ENCODE data around the gene SORT1. TPM values are rescaled to one million over a fixed set of nuclear protein-coding genes. Genes with fewer than 3 reads are reported as not detected.
A peak's percentile ranks its signal among the peaks of the same experiment; 100 is the strongest.

Gene SORT1
- total and polyA plus RNA-seq, 2 of the 13 experiments (the other 11 are each of a cell fraction or from before 2014, with no cell fraction given): 32.4 to 93.0 TPM

DNA sequence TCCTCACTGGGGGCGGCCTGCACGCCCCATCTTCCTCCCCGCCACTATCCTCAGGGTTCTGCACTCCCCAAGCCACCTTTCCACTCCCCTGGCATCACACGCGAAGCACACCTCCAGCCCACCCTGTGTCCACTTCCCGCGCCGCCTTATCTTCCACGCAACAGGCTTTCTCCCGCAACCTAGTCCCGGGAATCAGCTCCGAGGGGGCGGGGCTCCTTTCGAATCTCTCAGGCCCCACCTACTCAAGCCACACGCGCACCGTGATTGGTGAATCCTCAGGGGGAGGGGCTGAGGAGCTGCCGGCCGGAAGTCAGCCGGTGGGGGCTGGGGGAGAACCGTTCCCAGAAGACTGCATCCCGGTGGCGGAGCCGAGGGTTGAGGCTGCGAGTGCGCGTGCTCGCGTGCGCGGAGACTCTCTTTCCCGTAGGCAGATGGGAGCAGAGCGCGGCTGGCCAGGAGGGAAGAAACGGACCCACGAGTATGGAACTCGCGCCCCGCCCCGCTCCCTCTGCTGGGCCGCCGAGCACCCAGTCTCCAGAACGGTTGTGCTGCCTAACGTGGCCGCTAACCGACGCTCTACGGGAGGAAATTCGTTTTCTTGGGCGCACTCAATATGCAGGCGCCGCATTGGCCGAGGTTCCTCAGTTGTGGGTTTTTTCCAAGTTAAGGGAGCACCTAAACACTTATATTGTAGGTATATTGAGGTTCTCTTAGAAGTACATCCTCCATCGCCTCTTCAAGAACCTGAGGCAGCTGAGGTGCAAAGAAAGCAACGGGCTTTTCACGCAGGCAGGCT lies 114.6 kb downstream of the SORT1 start, which contains the start of gene PSRC1 (continued):
- TF ChIP-seq ATM (IDR thresholded peaks at IDR 0.05; ENCODE audit: borderline replicate concordance) (no peak), SP5 (CRISPR knock-in tag; IDR thresholded peaks at IDR 0.05; ENCODE audit: borderline replicate concordance, low read depth) (0 out of 2 replicates have a peak, but pooled peaks have one; percentile 41), ZFP37 (CRISPR knock-in tag; IDR thresholded peaks at IDR 0.05; ENCODE audit: borderline replicate concordance) (no peak; the same call in 1 of the 2 replicates), HNRNPLL (IDR thresholded peaks at IDR 0.05; ENCODE audit: low read depth, low read length, poor library complexity, severe bottlenecking) (peak; percentile 82), SAFB2 (CRISPR knock-in tag; IDR thresholded peaks at IDR 0.05; ENCODE audit: borderline replicate concordance, low read depth) (peak; percentile 66; the same call in 1 of the 2 replicates), JUND (CRISPR knock-in tag; IDR thresholded peaks at IDR 0.05) (no peak), ZNF143 (CRISPR knock-in tag; IDR thresholded peaks at IDR 0.05) (peak; percentile 66), TCF7 (IDR thresholded peaks at IDR 0.05; ENCODE audit: low read depth) (no peak), ZNF468 (CRISPR knock-in tag; IDR thresholded peaks at IDR 0.05) (no peak), KAT7 (CRISPR knock-in tag; IDR thresholded peaks at IDR 0.05; ENCODE audit: borderline replicate concordance) (peak; percentile 90; the same call in 1 of the 2 replicates), NCOA1 (CRISPR knock-in tag; IDR thresholded peaks at IDR 0.05) (no peak), KLF12 (CRISPR knock-in tag; IDR thresholded peaks at IDR 0.05; ENCODE audit: borderline replicate concordance) (peak; percentile 65; the same call in 1 of the 2 replicates), BORCS8-MEF2B (CRISPR knock-in tag; IDR thresholded peaks at IDR 0.05) (peak; percentile 93), IKZF4 (CRISPR knock-in tag; IDR thresholded peaks at IDR 0.05; ENCODE audit: borderline replicate concordance, low read depth, not compliant biosample characterization) (no peak), ZNF329 (CRISPR knock-in tag; IDR thresholded peaks at IDR 0.05; ENCODE audit: low read depth) (0 out of 2 replicates have a peak, but pooled peaks have one; percentile 11), MEIS2 (CRISPR knock-in tag; IDR thresholded peaks at IDR 0.05) (0 out of 2 replicates have a peak, but pooled peaks have one; percentile 56)
- TF ChIP-seq, protein P1, sequence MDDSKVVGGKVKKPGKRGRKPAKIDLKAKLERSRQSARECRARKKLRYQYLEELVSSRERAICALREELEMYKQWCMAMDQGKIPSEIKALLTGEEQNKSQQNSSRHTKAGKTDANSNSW (CRISPR knock-in tag; IDR thresholded peaks at IDR 0.05; ENCODE audit: borderline replicate concordance): no peak
- TF ChIP-seq, protein P2, sequence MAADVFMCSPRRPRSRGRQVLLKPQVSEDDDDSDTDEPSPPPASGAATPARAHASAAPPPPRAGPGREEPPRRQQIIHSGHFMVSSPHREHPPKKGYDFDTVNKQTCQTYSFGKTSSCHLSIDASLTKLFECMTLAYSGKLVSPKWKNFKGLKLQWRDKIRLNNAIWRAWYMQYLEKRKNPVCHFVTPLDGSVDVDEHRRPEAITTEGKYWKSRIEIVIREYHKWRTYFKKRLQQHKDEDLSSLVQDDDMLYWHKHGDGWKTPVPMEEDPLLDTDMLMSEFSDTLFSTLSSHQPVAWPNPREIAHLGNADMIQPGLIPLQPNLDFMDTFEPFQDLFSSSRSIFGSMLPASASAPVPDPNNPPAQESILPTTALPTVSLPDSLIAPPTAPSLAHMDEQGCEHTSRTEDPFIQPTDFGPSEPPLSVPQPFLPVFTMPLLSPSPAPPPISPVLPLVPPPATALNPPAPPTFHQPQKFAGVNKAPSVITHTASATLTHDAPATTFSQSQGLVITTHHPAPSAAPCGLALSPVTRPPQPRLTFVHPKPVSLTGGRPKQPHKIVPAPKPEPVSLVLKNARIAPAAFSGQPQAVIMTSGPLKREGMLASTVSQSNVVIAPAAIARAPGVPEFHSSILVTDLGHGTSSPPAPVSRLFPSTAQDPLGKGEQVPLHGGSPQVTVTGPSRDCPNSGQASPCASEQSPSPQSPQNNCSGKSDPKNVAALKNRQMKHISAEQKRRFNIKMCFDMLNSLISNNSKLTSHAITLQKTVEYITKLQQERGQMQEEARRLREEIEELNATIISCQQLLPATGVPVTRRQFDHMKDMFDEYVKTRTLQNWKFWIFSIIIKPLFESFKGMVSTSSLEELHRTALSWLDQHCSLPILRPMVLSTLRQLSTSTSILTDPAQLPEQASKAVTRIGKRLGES (CRISPR knock-in tag; IDR thresholded peaks at IDR 0.05; ENCODE audit: borderline replicate concordance): no peak
- TF ChIP-seq, protein P3, sequence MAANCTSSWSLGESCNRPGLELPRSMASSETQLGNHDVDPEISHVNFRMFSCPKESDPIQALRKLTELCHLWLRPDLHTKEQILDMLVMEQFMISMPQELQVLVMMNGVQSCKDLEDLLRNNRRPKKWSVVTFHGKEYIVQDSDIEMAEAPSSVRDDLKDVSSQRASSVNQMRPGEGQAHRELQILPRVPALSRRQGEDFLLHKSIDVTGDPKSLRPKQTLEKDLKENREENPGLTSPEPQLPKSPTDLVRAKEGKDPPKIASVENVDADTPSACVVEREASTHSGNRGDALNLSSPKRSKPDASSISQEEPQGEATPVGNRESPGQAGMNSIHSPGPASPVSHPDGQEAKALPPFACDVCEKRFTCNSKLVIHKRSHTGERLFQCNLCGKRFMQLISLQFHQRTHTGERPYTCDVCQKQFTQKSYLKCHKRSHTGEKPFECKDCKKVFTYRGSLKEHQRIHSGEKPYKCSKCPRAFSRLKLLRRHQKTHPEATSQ (CRISPR knock-in tag; IDR thresholded peaks at IDR 0.05; ENCODE audit: borderline replicate concordance): peak; percentile 71; the same call in 1 of the 2 replicates
- TF ChIP-seq, protein P4, sequence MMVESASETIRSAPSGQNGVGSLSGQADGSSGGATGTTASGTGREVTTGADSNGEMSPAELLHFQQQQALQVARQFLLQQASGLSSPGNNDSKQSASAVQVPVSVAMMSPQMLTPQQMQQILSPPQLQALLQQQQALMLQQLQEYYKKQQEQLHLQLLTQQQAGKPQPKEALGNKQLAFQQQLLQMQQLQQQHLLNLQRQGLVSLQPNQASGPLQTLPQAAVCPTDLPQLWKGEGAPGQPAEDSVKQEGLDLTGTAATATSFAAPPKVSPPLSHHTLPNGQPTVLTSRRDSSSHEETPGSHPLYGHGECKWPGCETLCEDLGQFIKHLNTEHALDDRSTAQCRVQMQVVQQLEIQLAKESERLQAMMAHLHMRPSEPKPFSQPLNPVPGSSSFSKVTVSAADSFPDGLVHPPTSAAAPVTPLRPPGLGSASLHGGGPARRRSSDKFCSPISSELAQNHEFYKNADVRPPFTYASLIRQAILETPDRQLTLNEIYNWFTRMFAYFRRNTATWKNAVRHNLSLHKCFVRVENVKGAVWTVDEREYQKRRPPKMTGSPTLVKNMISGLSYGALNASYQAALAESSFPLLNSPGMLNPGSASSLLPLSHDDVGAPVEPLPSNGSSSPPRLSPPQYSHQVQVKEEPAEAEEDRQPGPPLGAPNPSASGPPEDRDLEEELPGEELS (CRISPR knock-in tag; IDR thresholded peaks at IDR 0.05): 0 out of 2 replicates have a peak, but pooled peaks have one; percentile 49
